Cortex of kidney (tissue), 1 donor: Measurements from ENCODE around the gene UNC5B.

Source experiments
- DNase-seq: peaks from one replicate; lab custom pipeline; 2025; lab: John Stamatoyannopoulos, UW

The UNC5B gene

DNA sequence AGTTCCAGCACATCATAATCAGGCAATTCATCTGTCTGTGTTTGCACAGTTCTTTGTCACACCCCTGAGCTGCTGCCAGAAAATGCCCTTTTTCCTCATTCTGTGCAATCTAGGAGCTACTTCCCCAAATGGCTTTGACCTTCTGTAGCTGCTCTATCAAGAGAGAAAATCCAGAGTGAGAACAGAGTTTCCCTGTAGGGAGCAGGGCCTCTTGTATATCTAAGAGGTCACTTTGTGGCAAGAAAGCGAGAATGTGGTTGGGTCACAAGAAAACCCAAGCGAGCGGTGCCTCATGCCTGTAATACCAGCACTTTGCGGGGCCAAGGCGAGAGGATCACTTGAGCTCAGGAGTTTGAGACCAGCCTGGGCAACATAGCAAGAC is 131.0 kb downstream of the UNC5B start:
- no peak for DNase-seq

DNA sequence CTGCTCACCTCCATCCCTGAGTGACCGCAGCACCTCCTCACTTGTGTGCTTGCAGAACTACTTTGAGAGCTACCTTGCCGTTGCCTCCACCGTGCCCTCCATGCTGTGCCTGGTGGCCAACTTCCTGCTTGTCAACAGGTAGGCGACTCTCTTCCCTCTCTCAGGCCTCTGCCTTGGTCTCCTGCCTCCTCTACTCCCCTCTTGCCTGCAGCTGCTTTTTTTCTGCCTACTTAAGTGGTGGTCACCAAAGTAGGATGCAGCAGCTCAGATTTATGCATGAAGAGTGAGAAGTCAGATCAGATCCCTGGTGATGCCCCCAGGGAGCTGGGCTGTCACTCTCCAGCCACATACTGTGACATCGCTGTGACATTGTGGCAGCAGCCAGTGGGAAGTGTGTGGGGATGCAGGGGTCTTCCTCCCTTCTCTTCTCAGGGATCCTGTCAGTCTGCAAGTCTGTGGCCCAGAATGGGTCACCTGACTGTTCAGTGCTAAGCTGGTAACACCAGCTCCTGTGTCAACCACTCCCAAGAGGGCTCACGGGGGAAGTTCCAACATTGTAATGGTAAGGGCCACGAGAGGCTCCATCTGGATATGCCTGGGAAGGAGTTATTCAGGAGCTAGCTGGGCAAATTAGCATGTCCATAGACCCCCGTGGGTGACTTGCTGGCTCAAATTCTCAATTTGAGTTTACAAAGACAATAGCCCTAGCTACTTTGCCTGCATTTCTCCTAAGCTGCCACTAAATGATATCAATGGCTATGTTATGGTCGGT is 132.0 kb downstream of the UNC5B start:
- no peak for DNase-seq

DNA sequence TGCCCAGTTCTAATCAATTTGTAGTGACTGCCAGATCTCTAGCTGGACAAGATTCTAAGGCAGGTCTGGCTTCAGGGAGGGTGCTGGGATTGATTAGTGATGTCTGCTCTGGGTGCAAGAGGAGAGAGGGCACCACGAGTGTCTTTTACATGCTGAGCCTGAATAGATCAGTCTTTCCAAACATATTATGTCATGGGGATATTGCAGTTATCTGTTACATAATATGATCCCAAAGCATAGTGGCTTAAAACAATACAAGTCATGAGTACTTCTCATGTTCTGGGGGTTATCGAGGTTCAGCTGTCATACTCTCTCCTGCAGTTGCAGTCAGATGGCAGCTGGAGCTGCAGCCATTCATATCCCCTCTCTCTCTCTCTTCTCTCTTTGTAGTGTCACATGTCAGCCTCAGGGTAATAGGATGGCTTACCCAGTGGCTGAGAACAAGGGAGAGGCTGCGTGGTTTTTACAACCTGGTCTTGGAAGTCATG is 132.7 kb downstream of the UNC5B start:
- no peak for DNase-seq

DNA sequence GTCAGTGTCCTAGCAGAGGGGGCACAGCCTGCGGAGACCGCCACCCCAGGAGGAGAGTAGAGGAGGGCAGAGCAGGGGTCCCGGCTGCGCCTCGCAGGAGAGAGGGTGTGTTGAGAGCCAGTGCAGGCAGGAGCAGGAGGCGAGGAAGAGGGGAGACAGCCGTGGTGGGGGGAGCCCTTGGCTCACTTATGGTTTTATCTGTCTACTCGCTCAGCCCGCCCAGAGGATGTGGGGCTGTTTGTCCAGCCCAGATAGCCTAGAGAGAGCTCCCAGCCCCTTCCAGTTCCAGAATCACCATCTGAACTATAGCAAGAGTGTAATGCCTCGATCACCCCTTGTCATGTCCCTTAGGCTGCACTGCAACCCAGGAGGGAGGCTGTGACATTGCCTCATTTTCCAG is 133.3 kb downstream of the UNC5B start:
- DNase-seq, result no peak

DNA sequence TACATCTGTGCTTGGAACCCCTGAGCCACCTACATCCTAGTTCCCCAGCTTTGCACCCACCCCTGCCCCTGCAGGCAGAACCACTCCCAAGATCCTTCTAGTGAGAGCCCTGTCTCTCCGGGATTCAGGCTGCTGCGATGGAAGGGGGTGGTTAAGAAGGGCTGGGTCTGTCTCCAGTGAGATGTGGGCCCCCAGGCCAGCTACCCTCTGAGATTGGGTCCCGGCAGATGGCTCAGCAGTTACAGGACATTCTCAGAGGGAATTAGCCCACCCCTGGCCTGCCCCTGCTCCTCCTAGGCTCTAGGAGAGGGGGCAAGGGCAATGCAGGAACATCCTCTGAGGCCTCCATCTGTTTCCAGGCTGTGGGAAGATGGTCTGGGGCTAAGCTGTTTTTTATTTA is 134.4 kb downstream of the UNC5B start:
- DNase-seq, result no peak

DNA sequence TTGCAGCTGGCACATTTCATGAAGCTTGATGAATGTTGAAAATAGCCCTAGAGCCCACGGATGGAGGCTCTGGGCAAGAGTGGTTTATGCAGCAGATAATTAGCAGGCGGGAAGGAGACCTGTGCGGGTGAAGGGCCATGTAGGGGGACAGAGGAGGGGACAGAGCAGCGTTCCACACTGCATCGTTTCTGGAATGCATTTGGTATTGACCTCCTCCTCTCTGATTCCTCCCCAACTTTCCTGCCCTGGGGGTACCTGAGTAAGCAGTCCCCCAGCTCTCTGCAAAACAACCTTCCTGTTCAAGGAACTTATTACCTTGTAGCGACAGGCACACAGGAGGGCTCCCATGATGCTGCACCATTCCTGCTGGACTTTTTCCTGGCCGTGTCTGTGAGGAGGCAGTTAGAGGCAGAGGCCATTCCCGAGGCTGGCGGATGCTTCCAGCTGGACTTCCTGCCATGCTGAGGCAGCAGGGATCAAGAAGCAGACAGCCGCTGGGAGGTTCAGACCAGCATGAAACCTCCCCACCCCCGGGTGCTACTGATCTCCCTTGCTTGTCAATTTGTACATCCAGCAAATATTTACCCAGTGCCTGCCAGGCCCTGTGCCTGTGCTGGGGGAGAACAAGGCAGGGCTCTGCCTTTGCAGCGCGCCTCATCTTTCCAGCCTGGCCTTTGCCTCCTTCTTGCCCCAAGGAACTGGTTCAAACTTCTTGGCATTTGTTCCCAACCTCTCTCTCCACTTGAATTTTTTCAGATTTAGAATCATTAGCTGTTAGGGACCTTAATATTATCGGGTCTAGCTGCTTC is 135.4 kb downstream of the UNC5B start:
- DNase-seq, result no peak

DNA sequence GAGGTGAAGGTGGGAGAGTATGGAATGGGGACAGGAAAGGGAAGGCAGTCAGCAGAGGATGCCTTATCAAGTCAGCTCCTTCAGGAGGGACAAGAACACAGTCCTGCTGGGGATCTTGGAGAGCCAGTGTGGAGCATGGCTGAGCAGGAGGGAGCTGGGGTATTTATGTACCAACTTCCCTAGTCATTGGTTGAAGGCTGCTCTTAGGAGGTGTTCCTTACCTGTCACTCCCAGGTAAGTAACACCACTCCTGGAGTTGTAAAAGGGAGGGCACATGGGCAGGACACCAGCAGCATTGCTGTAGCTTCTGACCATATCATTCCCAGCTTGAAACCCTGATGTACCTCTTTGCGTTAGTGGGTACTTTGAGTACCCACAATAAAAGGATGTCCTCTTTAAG is 136.5 kb downstream of the UNC5B start:
- no peak for DNase-seq

DNA sequence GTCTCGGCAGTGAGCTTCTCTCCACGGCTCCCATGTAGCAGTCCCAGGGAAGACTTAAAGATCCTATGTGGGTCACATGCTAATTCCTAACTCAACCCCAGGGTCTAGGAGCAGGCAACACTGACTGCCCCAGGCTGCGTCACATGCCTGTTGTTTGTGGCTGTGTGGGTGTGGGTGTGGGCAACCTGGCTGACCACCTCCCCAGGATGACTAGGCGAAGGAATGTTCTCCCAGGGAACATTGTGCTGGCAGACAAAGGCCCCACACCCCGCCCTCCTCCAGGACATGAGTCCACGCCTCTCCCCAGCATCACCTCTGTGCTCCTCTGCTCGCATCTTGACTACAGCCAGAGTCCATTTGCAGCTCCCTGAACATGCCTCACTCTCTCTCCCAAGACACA is 137.0 kb downstream of the UNC5B start:
- DNase-seq, result no peak

DNA sequence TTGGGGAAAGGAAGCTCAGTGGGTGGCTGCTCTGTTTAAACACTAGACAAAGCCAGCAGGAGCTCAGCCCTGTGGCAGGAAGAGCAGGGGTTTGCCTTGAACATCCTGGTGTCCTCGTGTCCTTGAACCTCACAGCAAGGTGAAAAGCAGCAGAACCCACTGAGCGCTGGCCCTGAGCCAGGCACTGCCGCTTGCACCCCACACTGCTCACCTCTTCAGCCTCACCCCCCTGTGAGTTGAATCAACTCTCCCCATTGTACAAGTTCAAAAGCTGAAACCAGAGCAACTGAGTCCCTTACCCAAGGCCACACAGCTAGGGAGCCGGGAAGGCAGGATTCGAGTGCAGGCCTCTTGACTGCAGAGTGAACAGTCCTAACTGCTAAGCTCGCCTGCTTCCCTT is 138.7 kb downstream of the UNC5B start:
- DNase-seq, result no peak

DNA sequence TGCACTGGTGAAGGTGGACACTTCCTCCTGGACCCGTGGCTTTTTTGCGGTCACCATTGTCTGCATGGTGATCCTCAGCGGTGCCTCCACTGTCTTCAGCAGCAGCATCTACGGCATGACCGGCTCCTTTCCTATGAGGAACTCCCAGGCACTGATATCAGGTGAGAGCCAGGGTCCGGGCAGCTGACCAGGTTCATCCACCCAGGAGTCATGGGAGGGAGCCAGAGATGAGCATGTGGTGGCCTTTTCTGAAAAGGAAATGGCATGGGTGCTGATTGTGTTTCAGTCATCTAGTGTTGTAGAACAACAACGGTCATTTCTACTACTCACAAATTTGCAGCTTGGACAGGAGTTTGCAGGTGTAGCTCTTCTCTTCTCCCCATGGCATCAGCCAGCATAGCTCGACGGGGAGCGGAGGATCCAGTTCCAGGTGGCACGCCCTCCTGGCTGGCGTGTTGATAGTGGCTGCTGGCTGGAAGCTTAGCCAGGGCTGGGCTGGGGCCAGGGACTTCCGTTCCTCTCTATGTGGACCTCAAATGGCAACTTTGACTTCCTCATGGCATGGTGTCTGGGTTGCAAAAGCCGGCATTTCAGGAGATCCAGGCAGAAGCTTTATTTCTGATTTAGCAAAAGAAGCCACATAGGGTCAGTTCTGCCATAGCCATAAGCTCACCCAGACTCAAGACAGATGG is 139.4 kb downstream of the UNC5B start:
- no peak for DNase-seq
